GM21528 (cell line): ENCODE results near the gene TEDC2.
A peak's percentile ranks its signal among the peaks of the same experiment; 100 is the strongest.
"Not testable (repeated sequence)": the region's sequence is repeated elsewhere in the genome, so short reads cannot be mapped to it uniquely, and the experiment has no call there.

Source experiments
- ATAC-seq: cut with Tn5 transposase; IDR thresholded peaks from one replicate; pipeline ENCODE4 v1.9.1; 2021; ENCODE audit warnings: mild to moderate bottlenecking, moderate library complexity; ENCODE audit not compliant: unreplicated experiment, low FRiP score

The TEDC2 gene

GRCh38 chr16:2437032-2437790 lies 22.7 kb upstream of the TEDC2 start:
- no peak for ATAC-seq

GRCh38 chr16:2438121-2438520 lies 21.8 kb upstream of the TEDC2 start:
- no peak for ATAC-seq

- no peak for ATAC-seq
These were observed 20.3 kb upstream of the TEDC2 start for GRCh38 chr16:2439598-2439997.

GRCh38 chr16:2441143-2441804 lies 18.6 kb upstream of the TEDC2 start:
- not testable (repeated sequence) for ATAC-seq

GRCh38 chr16:2443555-2443954 lies 16.4 kb upstream of the TEDC2 start:
- ATAC-seq, result no peak

- no peak for ATAC-seq
These were observed 11.9 kb upstream of the TEDC2 start for GRCh38 chr16:2447920-2448583.

GRCh38 chr16:2449118-2449517 lies 10.8 kb upstream of the TEDC2 start:
- ATAC-seq, result no peak

- ATAC-seq, result no peak
These were observed 9.4 kb upstream of the TEDC2 start for GRCh38 chr16:2450535-2450934.

- no peak for ATAC-seq
These were observed 8.9 kb upstream of the TEDC2 start for GRCh38 chr16:2450975-2451381.

- ATAC-seq, result no peak
These were observed 8.0 kb upstream of the TEDC2 start for GRCh38 chr16:2451851-2452320.

GRCh38 chr16:2452650-2453049 lies 7.3 kb upstream of the TEDC2 start:
- ATAC-seq, result no peak

- ATAC-seq, result no peak
These were observed 4.6 kb upstream of the TEDC2 start for GRCh38 chr16:2455081-2455845.

GRCh38 chr16:2456551-2457153 lies 3.3 kb upstream of the TEDC2 start:
- no peak for ATAC-seq

- no peak for ATAC-seq
These were observed 2.6 kb upstream of the TEDC2 start for GRCh38 chr16:2457267-2457666.

GRCh38 chr16:2457946-2458345 lies 2.0 kb upstream of the TEDC2 start:
- ATAC-seq, result no peak

- no peak for ATAC-seq
These were observed 842 bp upstream of the TEDC2 start for GRCh38 chr16:2458887-2459646.

GRCh38 chr16:2460391-2460713 lies 443 bp downstream of the TEDC2 start:
- peak; percentile 22 for ATAC-seq

GRCh38 chr16:2460916-2461315 lies 1.0 kb downstream of the TEDC2 start:
- no peak for ATAC-seq

GRCh38 chr16:2462031-2462866 lies 2.3 kb downstream of the TEDC2 start:
- no peak for ATAC-seq
